GM23248 (cell line): ENCODE results near the gene BET1. TPM values are rescaled to one million over a fixed set of nuclear protein-coding genes. Genes with fewer than 3 reads are reported as not detected.
"Not testable (repeated sequence)": the region's sequence is repeated elsewhere in the genome, so short reads cannot be mapped to it uniquely, and the experiment has no call there.

Source experiments
- DNase-seq: peaks from one replicate; pipeline ENCODE4 v3.0.0-alpha.2; 2015
- H2AFZ ChIP-seq: fragments of 200-600 bp; sonication (generic); 2 replicates; pipeline ENCODE4 v1.6.1; 2016; ENCODE audit warnings: antibody characterized with exemption
- H3F3A ChIP-seq: fragments of 200-600 bp; sonication (generic); 2 replicates; pipeline ENCODE4 v1.6.1; 2016; ENCODE audit warnings: mild to moderate bottlenecking, antibody characterized with exemption, mixed run types; ENCODE audit not compliant: insufficient read depth
- H3K27ac ChIP-seq: fragments of 200-600 bp; sonication (generic); 2 replicates; pipeline ENCODE4 v1.5.1; 2016; ENCODE audit warnings: mild to moderate bottlenecking
- H3K27me3 ChIP-seq: fragments of 200-600 bp; sonication (generic); replicated peaks from 2 replicates; pipeline ENCODE4 v1.6.1; 2016; ENCODE audit warnings: mild to moderate bottlenecking; ENCODE audit not compliant: insufficient read depth
- H3K36me3 ChIP-seq: fragments of 200-600 bp; sonication (generic); 2 replicates; pipeline ENCODE4 v1.6.1; 2016; ENCODE audit warnings: low read depth, mild to moderate bottlenecking
- H3K4me1 ChIP-seq: fragments of 200-600 bp; sonication (generic); 2 replicates; pipeline ENCODE4 v1.6.1; 2016; ENCODE audit warnings: mild to moderate bottlenecking; ENCODE audit not compliant: insufficient read depth
- H3K4me2 ChIP-seq: fragments of 200-600 bp; sonication (generic); one replicate; pipeline ENCODE4 v1.6.1; 2016; ENCODE audit warnings: mild to moderate bottlenecking; ENCODE audit not compliant: unreplicated experiment
- H3K4me3 ChIP-seq: fragments of 200-600 bp; sonication (generic); 2 replicates; pipeline ENCODE4 v1.5.1; 2016; ENCODE audit warnings: mild to moderate bottlenecking
- H3K79me2 ChIP-seq: fragments of 200-600 bp; sonication (generic); 2 replicates; pipeline ENCODE4 v1.6.1; 2016; ENCODE audit warnings: mild to moderate bottlenecking; ENCODE audit not compliant: insufficient read depth
- H3K9ac ChIP-seq: fragments of 200-600 bp; sonication (generic); 2 replicates; pipeline ENCODE4 v1.6.1; 2016; ENCODE audit warnings: mild to moderate bottlenecking
- H3K9me2 ChIP-seq: fragments of 200-600 bp; sonication (generic); 2 replicates; pipeline ENCODE4 v1.6.1; 2016; ENCODE audit warnings: mixed run types, mild to moderate bottlenecking, moderate library complexity; ENCODE audit not compliant: insufficient read depth
- H3K9me3 ChIP-seq: fragments of 200-600 bp; sonication (generic); one replicate; pipeline ENCODE4 v1.6.1; 2017; ENCODE audit warnings: low read depth
- H4K20me1 ChIP-seq: fragments of 200-600 bp; sonication (generic); 2 replicates; pipeline ENCODE4 v1.6.0; 2016; ENCODE audit not compliant: insufficient read depth
- EZH2 ChIP-seq: fragments of 200-600 bp; sonication (generic); IDR thresholded peaks from 2 replicates; pipeline ENCODE4 v1.6.1; 2018; ENCODE audit warnings: antibody characterized with exemption, mild to moderate bottlenecking; ENCODE audit not compliant: insufficient read depth, poor library complexity, severe bottlenecking
- EZH2phosphoT487 ChIP-seq: fragments of 200-600 bp; sonication (generic); IDR thresholded peaks from 2 replicates; pipeline ENCODE4 v1.6.1; 2018; ENCODE audit warnings: antibody characterized with exemption, moderate library complexity, mild to moderate bottlenecking, low read depth; ENCODE audit not compliant: insufficient read depth
- WGBS, 2 experiments: methylation state at CpG; one replicate each; pipeline ENCODE4 v1.1.6; 2015 to 2017; ENCODE audit warnings: low lambda C conversion rate in 2 of 2, low coverage in 1 of 2; ENCODE audit errors: missing lambda C conversion rate in 2 of 2; 5-methylcytosine and 5-hydroxymethylcytosine counted together
- in situ Hi-C: fragments of 300-500 bp; cut with MboI; formaldehyde crosslinking; loops from 2 replicates; pipeline ENCODE4 v1.15.0; 2020
- polyA plus RNA-seq: library from polyadenylated mRNA; unstranded; fragments of >200 nt; fragmentation: Nextera tagmentation; extraction: Ambion mirVana; gene quantifications from 2 replicates; pipeline ENCODE4 v1.2.1, GENCODE V29; 2016
- total RNA-seq: library from RNA; depleted of rRNA; stranded (reverse); fragments of >200 nt; shearing (Covaris generic); gene quantifications from 2 replicates; pipeline ENCODE4 v1.2.3, GENCODE V29; 2014

The BET1 gene
- total and polyA plus RNA-seq, 2 experiments from 2014 or later = 55.9 to 73.7 TPM

- Histone ChIP-seq H2AFZ (no peak overlapping the region), H3K9me2 (no peaks in the 10 kb centered on the region), H3K27ac (no peak overlapping the region), H3K4me3 (no peak overlapping the region), H3K27me3 (peaks cover 7% of the 10 kb centered on the region; the same call in 1 of the 2 replicates), H4K20me1 (no peaks in the 10 kb centered on the region), H3K9ac (no peak overlapping the region), H3K79me2 (no peaks in the 10 kb centered on the region), H3K4me1 (peaks cover 9% of the 10 kb centered on the region), H3K4me2 (no peak overlapping the region), H3F3A (peaks cover 3% of the 10 kb centered on the region; the same call in 1 of the 2 replicates), H3K9me3 (no peaks in the 10 kb centered on the region), H3K36me3 (no peaks in the 10 kb centered on the region)
- DNase-seq = no peak
- in situ Hi-C loops = no loop called here
- no peak for TF ChIP-seq EZH2
- no peak for TF ChIP-seq EZH2phosphoT487
- 80% methylated on average over 2 of the region's 2 CpGs for WGBS, 2 experiments
These were observed 27.7 kb upstream of the BET1 start for GRCh38 chr7:94031865-94032264.

- no peak overlapping the region for H3K27ac ChIP-seq
- no peak for TF ChIP-seq EZH2phosphoT487
- no peak for TF ChIP-seq EZH2
- H3K36me3 ChIP-seq = no peaks in the 10 kb centered on the region
- no peaks in the 10 kb centered on the region for H4K20me1 ChIP-seq
- H3K4me1 ChIP-seq = peaks cover 9% of the 10 kb centered on the region
- no peaks in the 10 kb centered on the region for H3K9me3 ChIP-seq
- H3F3A ChIP-seq = peaks cover 3% of the 10 kb centered on the region; the same call in 1 of the 2 replicates
- WGBS, 2 experiments = 58 to 61% methylated on average over 3 of the region's 3 CpGs
- no peak for DNase-seq
- no peaks in the 10 kb centered on the region for H3K9me2 ChIP-seq
- no peak overlapping the region for H3K4me3 ChIP-seq
- in situ Hi-C loops = no loop called here
- no peak overlapping the region for H3K4me2 ChIP-seq
- no peaks in the 10 kb centered on the region for H3K79me2 ChIP-seq
- H3K9ac ChIP-seq = no peak overlapping the region
- no peak overlapping the region for H2AFZ ChIP-seq
- H3K27me3 ChIP-seq = peaks cover 5% of the 10 kb centered on the region; the same call in 1 of the 2 replicates
These were observed 26.5 kb upstream of the BET1 start for GRCh38 chr7:94030634-94031033.

- H3K4me2 ChIP-seq = no peak overlapping the region
- no peak for DNase-seq
These were observed 25.8 kb upstream of the BET1 start for GRCh38 chr7:94029976-94030375.

GRCh38 chr7:94028768-94029167 is 24.6 kb upstream of the BET1 start:
- WGBS, 2 experiments = 100% methylated on average over 1 of the region's 1 CpG
- H3K4me1 ChIP-seq = peaks cover 9% of the 10 kb centered on the region
- H3K9me2 ChIP-seq = no peaks in the 10 kb centered on the region
- no peak overlapping the region for H3K4me3 ChIP-seq
- H2AFZ ChIP-seq = no peak overlapping the region
- no peaks in the 10 kb centered on the region for H3K79me2 ChIP-seq
- DNase-seq = peak; percentile 53
- no peaks in the 10 kb centered on the region for H3K36me3 ChIP-seq
- no peak overlapping the region for H3K4me2 ChIP-seq
- in situ Hi-C loops = no loop called here
- no peak overlapping the region for H3K27ac ChIP-seq
- no peaks in the 10 kb centered on the region for H3K9me3 ChIP-seq
- H3F3A ChIP-seq = peaks cover 3% of the 10 kb centered on the region; the same call in 1 of the 2 replicates
- no peaks in the 10 kb centered on the region for H4K20me1 ChIP-seq
- no peak for TF ChIP-seq EZH2
- peak; percentile 83; the same call in 1 of the 2 replicates for TF ChIP-seq EZH2phosphoT487
- no peak overlapping the region for H3K9ac ChIP-seq
- peaks cover 5% of the 10 kb centered on the region; the same call in 1 of the 2 replicates for H3K27me3 ChIP-seq

More at GRCh38 chr7:94029976-94030375, 25.8 kb upstream of the BET1 start:
- H3K79me2 ChIP-seq = no peaks in the 10 kb centered on the region
- peaks cover 9% of the 10 kb centered on the region for H3K4me1 ChIP-seq
- in situ Hi-C loops = no loop called here
- WGBS, 2 experiments = 84 to 92% methylated on average over 3 of the region's 3 CpGs
- H3K36me3 ChIP-seq = no peaks in the 10 kb centered on the region
- no peak overlapping the region for H3K27ac ChIP-seq
- H3K9me3 ChIP-seq = no peaks in the 10 kb centered on the region
- no peak for TF ChIP-seq EZH2phosphoT487
- TF ChIP-seq EZH2 = no peak
- no peak overlapping the region for H2AFZ ChIP-seq
- peaks cover 5% of the 10 kb centered on the region; the same call in 1 of the 2 replicates for H3K27me3 ChIP-seq
- H3K9me2 ChIP-seq = no peaks in the 10 kb centered on the region
- no peak overlapping the region for H3K9ac ChIP-seq
- no peaks in the 10 kb centered on the region for H4K20me1 ChIP-seq
- peaks cover 3% of the 10 kb centered on the region; the same call in 1 of the 2 replicates for H3F3A ChIP-seq
- H3K4me3 ChIP-seq = no peak overlapping the region

- H3K79me2 ChIP-seq, H3K9ac ChIP-seq, H3K4me2 ChIP-seq, H2AFZ ChIP-seq, DNase-seq, H3K9me3 ChIP-seq, H4K20me1 ChIP-seq, H3K27me3 ChIP-seq, H3K9me2 ChIP-seq, H3F3A ChIP-seq, H3K4me3 ChIP-seq, in situ Hi-C loops, H3K4me1 ChIP-seq, H3K27ac ChIP-seq, H3K36me3 ChIP-seq: not testable (repeated sequence)
- WGBS, 2 experiments = 87 to 89% methylated on average over 2 of the region's 2 CpGs
These were observed 22.5 kb upstream of the BET1 start for GRCh38 chr7:94026619-94027018.
